Neural progenitor cell (in vitro differentiated cells): Measurements from ENCODE around the gene IMP4. TPM values are rescaled to one million over a fixed set of nuclear protein-coding genes. Genes with fewer than 3 reads are reported as not detected.
A peak's percentile ranks its signal among the peaks of the same experiment; 100 is the strongest.

Experiments
- DNase-seq: peaks from one replicate; pipeline ENCODE4 v3.0.0-alpha.2; 2016; ENCODE audit warnings: low spot score
- H2AFZ ChIP-seq: fragments of 200-600 bp; sonication (generic); replicated peaks from 2 replicates; pipeline ENCODE4 v1.6.1; 2016; ENCODE audit warnings: antibody characterized with exemption
- H3F3A ChIP-seq: fragments of 200-600 bp; sonication (generic); 2 replicates; pipeline ENCODE4 v1.6.1; 2016; ENCODE audit warnings: antibody characterized with exemption, low read depth
- H3K27ac ChIP-seq: fragments of 200-600 bp; sonication (generic); 2 replicates; pipeline ENCODE4 v1.5.1; 2016; ENCODE audit warnings: mild to moderate bottlenecking
- H3K27me3 ChIP-seq: fragments of 200-600 bp; sonication (generic); 2 replicates; pipeline ENCODE4 v1.6.1; 2016; ENCODE audit warnings: mild to moderate bottlenecking, moderate library complexity
- H3K36me3 ChIP-seq: fragments of 200-600 bp; sonication (generic); 2 replicates; pipeline ENCODE4 v1.5.1; 2016
- H3K4me1 ChIP-seq: fragments of 200-600 bp; sonication (generic); 2 replicates; pipeline ENCODE4 v1.6.1; 2016; ENCODE audit warnings: mixed run types
- H3K4me2 ChIP-seq: fragments of 200-600 bp; sonication (generic); 2 replicates; pipeline ENCODE4 v1.6.1; 2016
- H3K4me3 ChIP-seq: fragments of 200-600 bp; sonication (generic); 2 replicates; pipeline ENCODE4 v1.5.1; 2016
- H3K79me2 ChIP-seq: fragments of 200-600 bp; sonication (generic); 2 replicates; pipeline ENCODE4 v1.6.1; 2016; ENCODE audit warnings: low read depth
- H3K9ac ChIP-seq: fragments of 200-600 bp; sonication (generic); 2 replicates; pipeline ENCODE4 v1.6.1; 2016
- H3K9me3 ChIP-seq: fragments of 200-600 bp; sonication (generic); 2 replicates; pipeline ENCODE4 v1.5.1; 2016; ENCODE audit warnings: low read depth
- H4K20me1 ChIP-seq: fragments of 200-600 bp; sonication (generic); 2 replicates; pipeline ENCODE4 v1.6.1; 2016; ENCODE audit warnings: low read depth
- H3K27ac Mint-ChIP-seq: 3 replicates; pipeline ENCODE4 v1.8.0; 2021; ENCODE audit warnings: mixed read lengths
- H3K27me3 Mint-ChIP-seq: 2 replicates; pipeline ENCODE4 v1.8.0; 2022; ENCODE audit warnings: low read depth, mild to moderate bottlenecking, inconsistent platforms, moderate library complexity, mixed read lengths; ENCODE audit not compliant: insufficient read depth
- H3K36me3 Mint-ChIP-seq: 3 replicates; pipeline ENCODE4 v1.8.0; 2021; ENCODE audit warnings: mixed read lengths
- H3K4me1 Mint-ChIP-seq: 3 replicates; pipeline ENCODE4 v1.8.0; 2021; ENCODE audit warnings: mixed read lengths
- H3K4me3 Mint-ChIP-seq: 3 replicates; pipeline ENCODE4 v1.8.0; 2021; ENCODE audit warnings: mild to moderate bottlenecking, moderate library complexity, mixed read lengths
- H3K9me3 Mint-ChIP-seq: 3 replicates; pipeline ENCODE4 v1.8.0; 2020; ENCODE audit warnings: mixed read lengths
- CTCF ChIP-seq: fragments of 200-600 bp; sonication (generic); IDR thresholded peaks from 2 replicates; pipeline ENCODE4 v1.5.1; 2017; ENCODE audit warnings: antibody characterized with exemption, mild to moderate bottlenecking
- EZH2 ChIP-seq: fragments of 200-600 bp; sonication (generic); IDR thresholded peaks from 2 replicates; pipeline ENCODE4 v1.6.1; 2017; ENCODE audit warnings: antibody characterized with exemption, mild to moderate bottlenecking, moderate library complexity
- EZH2phosphoT487 ChIP-seq: fragments of 200-600 bp; sonication (generic); IDR thresholded peaks from 2 replicates; pipeline ENCODE4 v1.6.1; 2017; ENCODE audit warnings: antibody characterized with exemption
- total RNA-seq: library from RNA; depleted of rRNA; stranded (reverse); fragments of >200 nt; gene quantifications from 2 replicates; pipeline ENCODE4 v1.2.3, GENCODE V29; 2015; ENCODE audit warnings: low replicate concordance

IMP4 gene
- total RNA-seq, 1 donor from 2014 or later, result 23.3 TPM

DNA sequence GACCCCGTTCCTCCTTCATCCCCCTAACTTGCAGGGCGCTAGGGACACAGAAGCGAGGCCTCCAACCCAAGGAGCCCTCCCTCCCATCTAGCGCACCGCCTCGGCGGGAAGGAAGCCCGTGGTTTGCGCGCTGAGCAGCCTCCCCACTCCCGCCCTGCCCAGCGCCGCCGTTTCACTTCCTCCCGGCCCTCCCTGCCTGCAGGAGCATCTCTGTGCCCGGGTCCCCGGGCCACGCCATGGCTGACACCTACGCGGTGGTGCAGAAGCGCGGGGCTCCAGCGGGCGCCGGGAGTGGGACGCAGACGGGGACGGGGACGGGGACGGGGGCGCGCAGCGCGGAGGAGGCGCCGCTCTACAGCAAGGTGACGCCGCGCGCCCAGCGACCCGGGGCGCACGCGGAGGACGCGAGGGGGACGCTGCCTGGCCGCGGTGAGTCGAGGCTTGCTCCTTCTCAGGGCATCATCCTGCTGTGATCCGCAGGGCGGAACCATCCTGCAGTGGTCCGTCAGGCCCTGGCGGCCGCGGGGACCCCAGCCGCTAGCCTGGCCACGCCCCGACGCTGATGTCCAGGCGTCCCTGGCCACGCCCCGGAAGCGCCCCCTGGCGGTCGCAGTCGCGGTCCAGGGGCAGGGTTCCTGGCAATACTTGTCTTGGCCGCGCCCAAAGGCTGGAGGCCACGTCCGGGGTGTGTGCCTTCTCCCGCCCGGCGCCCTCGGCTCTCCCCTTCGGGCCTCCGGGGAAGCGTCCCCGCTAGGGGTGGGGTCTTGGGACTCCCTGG lies 29.5 kb downstream of the IMP4 start:
- peaks cover 5% of the 10 kb centered on the region for H3K9me3 Mint-ChIP-seq
- peak; percentile 95 for DNase-seq
- H3K4me3 Mint-ChIP-seq, result peak overlapping the region; percentile 90
- Histone ChIP-seq H3K4me3 (peak overlapping the region; percentile 64), H4K20me1 (no peaks in the 10 kb centered on the region), H3K36me3 (no peaks in the 10 kb centered on the region), H2AFZ (peak overlapping the region; percentile 86), H3K79me2 (no peaks in the 10 kb centered on the region), H3K4me2 (peak overlapping the region; percentile 81), H3F3A (no peaks in the 10 kb centered on the region), H3K4me1 (peaks cover 4% of the 10 kb centered on the region), H3K27me3 (no peaks in the 10 kb centered on the region), H3K9me3 (no peaks in the 10 kb centered on the region), H3K9ac (no peak overlapping the region), H3K27ac (no peak overlapping the region)
- H3K27me3 Mint-ChIP-seq, result no peaks in the 10 kb centered on the region
- peaks cover 25% of the 10 kb centered on the region for H3K36me3 Mint-ChIP-seq
- peaks cover 15% of the 10 kb centered on the region for H3K4me1 Mint-ChIP-seq
- H3K27ac Mint-ChIP-seq, result no peak overlapping the region
- TF ChIP-seq CTCF, result peak; percentile 91
- TF ChIP-seq EZH2phosphoT487, result no peak
- no peak for TF ChIP-seq EZH2

DNA sequence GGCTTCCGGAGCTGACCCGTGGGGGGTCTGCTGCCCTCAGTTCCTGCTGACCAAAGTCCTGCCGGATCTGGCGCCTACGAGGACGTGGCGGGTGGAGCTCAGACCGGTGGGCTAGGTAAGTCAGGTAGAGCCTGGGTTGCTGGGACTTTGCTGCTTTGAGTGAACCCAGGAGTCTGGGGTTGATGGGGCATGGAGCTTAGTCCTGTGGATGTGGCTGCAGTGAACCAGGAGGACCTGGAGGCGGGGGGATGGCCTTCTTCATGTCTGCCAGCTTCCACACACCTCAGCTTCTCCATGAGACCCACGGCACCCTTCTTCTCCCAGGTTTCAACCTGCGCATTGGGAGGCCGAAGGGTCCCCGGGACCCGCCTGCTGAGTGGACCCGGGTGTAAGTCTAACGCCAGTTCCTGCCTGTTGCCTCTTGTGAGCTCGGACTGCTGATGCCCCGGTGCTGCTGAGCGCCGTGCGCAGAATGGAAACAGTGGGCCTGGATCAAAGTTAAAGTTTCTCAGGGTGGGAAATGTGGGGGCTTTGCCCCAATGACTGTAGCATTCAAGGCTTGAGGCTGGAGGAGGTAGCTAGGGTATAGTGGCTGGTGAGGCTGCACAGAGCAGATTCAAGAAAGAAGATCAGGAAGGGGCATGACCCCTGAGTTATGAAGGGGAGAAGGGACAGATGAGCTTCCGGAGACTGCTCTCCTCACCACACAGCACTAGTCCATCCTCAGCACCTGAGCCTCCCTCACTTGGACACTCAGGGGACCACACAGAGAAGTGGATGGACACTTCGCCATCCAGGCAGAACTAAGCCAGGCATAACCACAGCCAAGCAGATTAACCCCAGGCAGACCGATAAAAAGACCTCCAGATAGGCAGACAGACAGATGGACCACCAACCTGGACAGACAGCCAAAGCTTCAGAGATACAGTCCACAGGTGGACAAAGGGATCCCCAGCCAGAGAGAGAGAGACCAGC lies 30.4 kb downstream of the IMP4 start:
- H3K27ac ChIP-seq, result no peak overlapping the region
- DNase-seq, result no peak
- H2AFZ ChIP-seq, result peak overlapping the region; percentile 86
- Mint-ChIP-seq H3K4me3 (peak overlapping the region; percentile 90), H3K4me1 (peaks cover 15% of the 10 kb centered on the region), H3K9me3 (peaks cover 4% of the 10 kb centered on the region), H3K27me3 (no peaks in the 10 kb centered on the region), H3K36me3 (peaks cover 25% of the 10 kb centered on the region), H3K27ac (no peak overlapping the region)
- no peaks in the 10 kb centered on the region for H3K79me2 ChIP-seq
- no peaks in the 10 kb centered on the region for H3K9me3 ChIP-seq
- peaks cover 4% of the 10 kb centered on the region for H3K4me1 ChIP-seq
- H3F3A ChIP-seq, result no peaks in the 10 kb centered on the region
- no peaks in the 10 kb centered on the region for H4K20me1 ChIP-seq
- H3K27me3 ChIP-seq, result no peaks in the 10 kb centered on the region
- peak overlapping the region; percentile 64 for H3K4me3 ChIP-seq
- no peaks in the 10 kb centered on the region for H3K36me3 ChIP-seq
- peak overlapping the region; percentile 81 for H3K4me2 ChIP-seq
- TF ChIP-seq EZH2phosphoT487 (no peak), CTCF (peak; percentile 1), EZH2 (no peak)
- H3K9ac ChIP-seq, result no peak overlapping the region

- Histone ChIP-seq H3K4me2 (no peak overlapping the region), H3K9ac (no peak overlapping the region), H3K27me3 (no peaks in the 10 kb centered on the region), H3K9me3 (no peaks in the 10 kb centered on the region), H3K36me3 (no peaks in the 10 kb centered on the region), H3K4me1 (peaks cover 4% of the 10 kb centered on the region), H3K79me2 (no peaks in the 10 kb centered on the region), H3F3A (no peaks in the 10 kb centered on the region), H4K20me1 (no peaks in the 10 kb centered on the region), H2AFZ (no peak overlapping the region), H3K27ac (no peak overlapping the region), H3K4me3 (no peak overlapping the region)
- Mint-ChIP-seq H3K4me3 (peak overlapping the region; percentile 90), H3K27me3 (no peaks in the 10 kb centered on the region), H3K9me3 (peaks cover 4% of the 10 kb centered on the region), H3K36me3 (peaks cover 23% of the 10 kb centered on the region), H3K27ac (no peak overlapping the region), H3K4me1 (peaks cover 15% of the 10 kb centered on the region)
- DNase-seq, result no peak
- no peak for TF ChIP-seq EZH2
- no peak for TF ChIP-seq CTCF
- TF ChIP-seq EZH2phosphoT487, result no peak
Observed at GRCh38 chr2:130373808-130374365, 31.2 kb downstream of the IMP4 start.
